ENCODE data around the gene RPS3.

DNA sequence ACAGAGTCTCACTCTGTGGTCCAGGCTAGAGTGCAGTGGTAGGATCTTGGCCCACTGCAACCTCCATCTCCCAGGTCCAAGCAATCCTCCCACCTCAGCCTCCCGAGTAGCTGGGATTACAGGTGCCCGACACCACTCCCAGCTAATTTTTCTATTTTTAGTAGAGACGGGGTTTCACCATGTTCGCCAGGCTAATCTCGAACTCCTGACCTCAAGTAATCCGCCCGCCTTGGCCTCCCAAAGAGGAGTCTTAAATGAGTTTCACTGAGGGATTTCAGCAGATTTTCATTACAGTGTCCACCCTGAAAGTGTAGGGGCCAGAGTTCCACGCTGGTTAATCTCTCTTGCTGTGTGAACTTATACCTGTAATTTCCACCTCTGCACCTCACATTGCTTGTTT is 412 bp upstream of the RPS3 start:
- TF ChIP-seq GLIS3 (CRISPR knock-in tag; IDR thresholded peaks at IDR 0.05) (no peak), ZFP30 (CRISPR knock-in tag; IDR thresholded peaks at IDR 0.05) (no peak), TCF4 (CRISPR knock-in tag; IDR thresholded peaks at IDR 0.05; ENCODE audit: borderline replicate concordance) (no peak), ARNTL (CRISPR knock-in tag; IDR thresholded peaks at IDR 0.05; ENCODE audit: borderline replicate concordance, low read depth) (no peak), ZC3H10 (CRISPR knock-in tag; IDR thresholded peaks at IDR 0.05) (no peak), PATZ1 (CRISPR knock-in tag; IDR thresholded peaks at IDR 0.05; ENCODE audit: borderline replicate concordance) (no peak), OSR1 (CRISPR knock-in tag; IDR thresholded peaks at IDR 0.05) (no peak), TOX (CRISPR knock-in tag; IDR thresholded peaks at IDR 0.05; ENCODE audit: borderline replicate concordance) (no peak), ZNF8 (CRISPR knock-in tag; IDR thresholded peaks at IDR 0.05) (no peak), ZNF565 (CRISPR knock-in tag; conservative IDR thresholded peaks at IDR 0.05; ENCODE audit: low read depth) (no peak), ZFP3 (CRISPR knock-in tag; IDR thresholded peaks at IDR 0.05) (no peak)
- TF ChIP-seq, protein P1, sequence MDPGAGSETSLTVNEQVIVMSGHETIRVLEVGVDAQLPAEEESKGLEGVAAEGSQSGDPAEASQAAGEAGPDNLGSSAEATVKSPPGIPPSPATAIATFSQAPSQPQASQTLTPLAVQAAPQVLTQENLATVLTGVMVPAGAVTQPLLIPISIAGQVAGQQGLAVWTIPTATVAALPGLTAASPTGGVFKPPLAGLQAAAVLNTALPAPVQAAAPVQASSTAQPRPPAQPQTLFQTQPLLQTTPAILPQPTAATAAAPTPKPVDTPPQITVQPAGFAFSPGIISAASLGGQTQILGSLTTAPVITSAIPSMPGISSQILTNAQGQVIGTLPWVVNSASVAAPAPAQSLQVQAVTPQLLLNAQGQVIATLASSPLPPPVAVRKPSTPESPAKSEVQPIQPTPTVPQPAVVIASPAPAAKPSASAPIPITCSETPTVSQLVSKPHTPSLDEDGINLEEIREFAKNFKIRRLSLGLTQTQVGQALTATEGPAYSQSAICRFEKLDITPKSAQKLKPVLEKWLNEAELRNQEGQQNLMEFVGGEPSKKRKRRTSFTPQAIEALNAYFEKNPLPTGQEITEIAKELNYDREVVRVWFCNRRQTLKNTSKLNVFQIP (CRISPR knock-in tag; IDR thresholded peaks at IDR 0.05; ENCODE audit: borderline replicate concordance, low read depth), result no peak
- TF ChIP-seq, protein P2, sequence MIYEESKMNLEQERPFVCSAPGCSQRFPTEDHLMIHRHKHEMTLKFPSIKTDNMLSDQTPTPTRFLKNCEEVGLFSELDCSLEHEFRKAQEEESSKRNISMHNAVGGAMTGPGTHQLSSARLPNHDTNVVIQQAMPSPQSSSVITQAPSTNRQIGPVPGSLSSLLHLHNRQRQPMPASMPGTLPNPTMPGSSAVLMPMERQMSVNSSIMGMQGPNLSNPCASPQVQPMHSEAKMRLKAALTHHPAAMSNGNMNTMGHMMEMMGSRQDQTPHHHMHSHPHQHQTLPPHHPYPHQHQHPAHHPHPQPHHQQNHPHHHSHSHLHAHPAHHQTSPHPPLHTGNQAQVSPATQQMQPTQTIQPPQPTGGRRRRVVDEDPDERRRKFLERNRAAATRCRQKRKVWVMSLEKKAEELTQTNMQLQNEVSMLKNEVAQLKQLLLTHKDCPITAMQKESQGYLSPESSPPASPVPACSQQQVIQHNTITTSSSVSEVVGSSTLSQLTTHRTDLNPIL (CRISPR knock-in tag; IDR thresholded peaks at IDR 0.05; ENCODE audit: low read depth), result no peak
